ENCODE results near the gene ENAH.

DNA sequence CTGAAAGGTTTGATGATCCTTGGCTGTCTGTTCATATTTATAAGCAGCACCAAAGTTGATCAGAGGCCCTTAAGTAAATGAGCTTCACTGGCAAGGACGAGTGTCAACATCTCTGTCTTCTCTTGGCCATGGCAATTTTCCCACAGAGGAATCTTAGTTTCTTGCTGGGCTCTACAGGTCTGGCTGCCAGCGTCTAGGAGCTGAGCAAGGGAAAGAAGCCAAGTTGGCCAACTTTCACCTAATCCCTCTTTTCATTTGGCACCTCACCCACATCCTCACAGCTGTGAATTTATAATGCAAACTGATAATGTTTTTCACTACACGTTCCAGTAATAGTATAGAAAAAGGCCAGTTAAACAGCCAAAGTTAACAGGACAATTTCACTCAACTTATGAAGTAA, 126.0 kb downstream of the ENAH start:
- TF ChIP-seq, protein P1, sequence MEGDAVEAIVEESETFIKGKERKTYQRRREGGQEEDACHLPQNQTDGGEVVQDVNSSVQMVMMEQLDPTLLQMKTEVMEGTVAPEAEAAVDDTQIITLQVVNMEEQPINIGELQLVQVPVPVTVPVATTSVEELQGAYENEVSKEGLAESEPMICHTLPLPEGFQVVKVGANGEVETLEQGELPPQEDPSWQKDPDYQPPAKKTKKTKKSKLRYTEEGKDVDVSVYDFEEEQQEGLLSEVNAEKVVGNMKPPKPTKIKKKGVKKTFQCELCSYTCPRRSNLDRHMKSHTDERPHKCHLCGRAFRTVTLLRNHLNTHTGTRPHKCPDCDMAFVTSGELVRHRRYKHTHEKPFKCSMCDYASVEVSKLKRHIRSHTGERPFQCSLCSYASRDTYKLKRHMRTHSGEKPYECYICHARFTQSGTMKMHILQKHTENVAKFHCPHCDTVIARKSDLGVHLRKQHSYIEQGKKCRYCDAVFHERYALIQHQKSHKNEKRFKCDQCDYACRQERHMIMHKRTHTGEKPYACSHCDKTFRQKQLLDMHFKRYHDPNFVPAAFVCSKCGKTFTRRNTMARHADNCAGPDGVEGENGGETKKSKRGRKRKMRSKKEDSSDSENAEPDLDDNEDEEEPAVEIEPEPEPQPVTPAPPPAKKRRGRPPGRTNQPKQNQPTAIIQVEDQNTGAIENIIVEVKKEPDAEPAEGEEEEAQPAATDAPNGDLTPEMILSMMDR (IDR thresholded peaks at IDR 0.05) = no peak
- no peak for TF ChIP-seq POLR2A (IDR thresholded peaks at IDR 0.05; ENCODE audit: low read depth)
- no peak for TF ChIP-seq EP300 (IDR thresholded peaks at IDR 0.05)
